Body of pancreas (tissue), 4 donors: ENCODE data around the gene MAD1L1.

Source experiments
- POLR2A ChIP-seq, 3 donors: fragments of 450-650 bp; IDR thresholded peaks; one replicate each; pipeline ENCODE4 v1.6.1; 2016; ENCODE audit warnings: antibody characterized with exemption in 3 of 3, mild to moderate bottlenecking in 2 of 3
- TF ChIP-seq, protein P1 (sequence below), 7 experiments: fragments of 450-650 bp in 4 of 7; fragments of 200-600 bp in 3 of 7; sonication (generic) in 3 of 7; IDR thresholded peaks; one replicate each; pipeline ENCODE4 v1.5.1; 2016 to 2019; ENCODE audit warnings: antibody characterized with exemption in 7 of 7

DNA sequence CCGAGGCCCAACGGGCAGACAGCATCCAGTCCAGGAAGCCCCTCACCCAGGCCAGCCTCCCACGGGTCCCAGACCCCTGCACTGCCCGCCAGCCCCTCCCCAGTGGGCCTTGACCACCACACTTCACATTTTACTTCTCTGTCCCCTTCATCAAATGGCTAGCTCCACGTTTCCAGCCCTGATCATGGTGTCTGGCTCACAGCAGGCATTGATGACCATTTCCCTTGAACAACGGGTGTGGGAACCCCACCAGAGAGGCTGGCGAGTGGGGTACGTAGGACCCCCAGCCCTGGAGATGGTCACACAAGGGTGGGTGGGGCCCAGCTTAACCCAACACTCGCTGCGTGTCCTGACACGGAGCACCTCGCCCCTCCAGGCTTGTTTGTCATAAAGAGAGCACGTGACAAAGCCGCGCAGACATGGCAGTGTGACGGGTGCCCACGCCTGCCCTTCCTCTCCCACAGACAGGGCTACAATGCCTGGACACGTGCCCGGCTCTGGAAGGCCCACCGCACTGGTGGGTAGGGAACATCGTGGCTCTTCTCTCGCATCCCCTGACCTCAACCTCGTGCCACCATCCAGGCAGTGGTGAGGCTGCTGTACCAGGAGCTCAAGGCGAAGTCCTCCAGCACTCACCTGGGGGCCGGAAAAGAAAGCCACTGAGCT is 267.7 kb downstream of the MAD1L1 start:
- TF ChIP-seq, protein P1, sequence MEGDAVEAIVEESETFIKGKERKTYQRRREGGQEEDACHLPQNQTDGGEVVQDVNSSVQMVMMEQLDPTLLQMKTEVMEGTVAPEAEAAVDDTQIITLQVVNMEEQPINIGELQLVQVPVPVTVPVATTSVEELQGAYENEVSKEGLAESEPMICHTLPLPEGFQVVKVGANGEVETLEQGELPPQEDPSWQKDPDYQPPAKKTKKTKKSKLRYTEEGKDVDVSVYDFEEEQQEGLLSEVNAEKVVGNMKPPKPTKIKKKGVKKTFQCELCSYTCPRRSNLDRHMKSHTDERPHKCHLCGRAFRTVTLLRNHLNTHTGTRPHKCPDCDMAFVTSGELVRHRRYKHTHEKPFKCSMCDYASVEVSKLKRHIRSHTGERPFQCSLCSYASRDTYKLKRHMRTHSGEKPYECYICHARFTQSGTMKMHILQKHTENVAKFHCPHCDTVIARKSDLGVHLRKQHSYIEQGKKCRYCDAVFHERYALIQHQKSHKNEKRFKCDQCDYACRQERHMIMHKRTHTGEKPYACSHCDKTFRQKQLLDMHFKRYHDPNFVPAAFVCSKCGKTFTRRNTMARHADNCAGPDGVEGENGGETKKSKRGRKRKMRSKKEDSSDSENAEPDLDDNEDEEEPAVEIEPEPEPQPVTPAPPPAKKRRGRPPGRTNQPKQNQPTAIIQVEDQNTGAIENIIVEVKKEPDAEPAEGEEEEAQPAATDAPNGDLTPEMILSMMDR (IDR thresholded peaks at IDR 0.05), result no peak
- TF ChIP-seq POLR2A (IDR thresholded peaks at IDR 0.05), result no peak
